Measurements from ENCODE around the gene DOCK2. TPM values are rescaled to one million over a fixed set of nuclear protein-coding genes. Genes with fewer than 3 reads are reported as not detected.

Gene DOCK2
- total and polyA plus RNA-seq, 2 donors: 34.6 to 99.4 TPM

DNA sequence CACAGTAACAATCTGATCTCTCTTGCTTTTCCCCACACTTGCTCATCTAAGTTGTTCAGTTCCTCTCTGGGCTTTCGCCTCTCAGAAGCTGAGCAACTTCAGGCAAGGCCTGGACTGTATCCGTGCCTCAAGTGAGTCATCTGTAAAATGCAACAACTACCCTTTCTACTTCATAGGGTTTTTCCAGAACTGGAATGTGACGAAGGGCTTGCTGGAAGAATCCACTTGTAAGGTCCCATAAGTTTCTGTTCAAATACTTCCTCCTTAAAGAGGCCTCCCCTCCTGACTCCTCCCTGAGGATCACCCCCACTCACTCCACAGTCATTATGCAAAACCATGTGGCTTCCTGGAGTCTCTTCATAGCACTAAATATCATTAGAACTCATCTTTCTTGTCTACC is 360.7 kb downstream of the DOCK2 start:
- no peak overlapping the region for H3K4me3 ChIP-seq (ENCODE audit: low read length in 2 of 2)
- no peak overlapping the region for H3K27ac ChIP-seq (ENCODE audit: low read depth in 1 of 2, low read length in 1 of 2)
- H3K27me3 ChIP-seq (ENCODE audit: control insufficient read depth in 2 of 2, insufficient read depth in 1 of 2, low read length in 1 of 2): no peaks in the 10 kb centered on the region
- no peaks in the 10 kb centered on the region for H3K9me3 ChIP-seq (ENCODE audit: control insufficient read depth in 2 of 2, insufficient read depth in 1 of 2, low read length in 1 of 2)
- H3K36me3 ChIP-seq (ENCODE audit: control insufficient read depth in 2 of 2, insufficient read depth in 2 of 2, low read length in 1 of 2): peaks cover 45 to 55% of the 10 kb centered on the region in 2 donors
- H3K4me1 ChIP-seq (ENCODE audit: control insufficient read depth in 2 of 2, insufficient read depth in 2 of 2, low read length in 2 of 2): no peaks in the 10 kb centered on the region
- 96% methylated on average over 3 of the region's 3 CpGs for WGBS
- no peak for DNase-seq (ENCODE audit: low read depth in 6 of 9, low spot score in 9 of 9)

DNA sequence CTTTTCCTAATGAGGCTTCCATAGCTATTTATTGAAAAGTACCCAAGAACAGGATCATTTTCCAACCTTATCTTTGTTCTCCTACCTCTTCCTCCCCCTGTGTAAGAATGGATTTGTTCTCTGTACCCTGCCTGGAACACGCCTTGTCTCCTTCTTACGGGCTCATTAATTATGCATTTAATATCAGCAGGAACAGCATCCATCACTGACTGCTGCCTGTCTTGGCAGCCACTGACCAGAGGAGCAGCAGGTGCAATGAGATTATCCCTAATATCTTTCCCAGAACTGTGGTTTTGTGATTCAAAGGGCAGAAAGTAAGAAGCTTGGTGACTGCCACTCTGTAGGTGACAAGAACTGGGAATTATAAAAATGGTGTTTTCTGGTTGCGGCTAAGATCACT is 362.5 kb downstream of the DOCK2 start:
- Histone ChIP-seq H3K4me3 (ENCODE audit: low read length in 2 of 2) (no peak overlapping the region), H3K4me1 (ENCODE audit: control insufficient read depth in 2 of 2, insufficient read depth in 2 of 2, low read length in 2 of 2) (no peaks in the 10 kb centered on the region), H3K27ac (ENCODE audit: low read depth in 1 of 2, low read length in 1 of 2) (no peak overlapping the region), H3K36me3 (ENCODE audit: control insufficient read depth in 2 of 2, insufficient read depth in 2 of 2, low read length in 1 of 2) (peaks cover 46 to 54% of the 10 kb centered on the region in 2 donors), H3K9me3 (ENCODE audit: control insufficient read depth in 2 of 2, insufficient read depth in 1 of 2, low read length in 1 of 2) (no peaks in the 10 kb centered on the region), H3K27me3 (ENCODE audit: control insufficient read depth in 2 of 2, insufficient read depth in 1 of 2, low read length in 1 of 2) (no peaks in the 10 kb centered on the region)
- DNase-seq (ENCODE audit: low read depth in 6 of 9, low spot score in 9 of 9): no peak
- 99% methylated on average over 3 of the region's 3 CpGs for WGBS

DNA sequence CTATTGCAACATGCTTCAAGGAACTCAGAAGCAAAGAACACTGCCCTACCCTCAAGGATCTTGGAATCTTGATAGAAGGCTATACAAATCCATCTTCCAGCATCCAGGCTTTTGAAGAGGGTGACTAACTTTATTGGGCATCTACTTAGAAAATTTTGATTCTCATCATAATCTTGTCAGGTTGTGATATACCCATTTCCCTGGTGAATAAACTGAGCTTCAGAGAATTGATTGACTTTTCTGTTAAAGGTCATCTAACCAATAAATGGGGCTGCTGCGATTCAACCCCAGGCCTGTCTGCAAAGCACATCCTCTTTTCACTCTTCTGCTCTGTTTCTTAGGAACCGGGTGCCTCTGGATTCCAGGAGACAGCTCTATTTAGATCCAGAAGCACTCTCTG is 363.1 kb downstream of the DOCK2 start:
- no peak for DNase-seq (ENCODE audit: low read depth in 6 of 9, low spot score in 9 of 9)
- H3K4me3 ChIP-seq (ENCODE audit: low read length in 2 of 2): no peak overlapping the region
- H3K27ac ChIP-seq (ENCODE audit: low read depth in 1 of 2, low read length in 1 of 2): no peak overlapping the region
- H3K36me3 ChIP-seq (ENCODE audit: control insufficient read depth in 2 of 2, insufficient read depth in 2 of 2, low read length in 1 of 2): peaks cover 45 to 49% of the 10 kb centered on the region in 2 donors
- WGBS: 97% methylated on average over 2 of the region's 2 CpGs
- no peaks in the 10 kb centered on the region for H3K4me1 ChIP-seq (ENCODE audit: control insufficient read depth in 2 of 2, insufficient read depth in 2 of 2, low read length in 2 of 2)
- no peaks in the 10 kb centered on the region for H3K27me3 ChIP-seq (ENCODE audit: control insufficient read depth in 2 of 2, insufficient read depth in 1 of 2, low read length in 1 of 2)
- H3K9me3 ChIP-seq (ENCODE audit: control insufficient read depth in 2 of 2, insufficient read depth in 1 of 2, low read length in 1 of 2): no peaks in the 10 kb centered on the region

DNA sequence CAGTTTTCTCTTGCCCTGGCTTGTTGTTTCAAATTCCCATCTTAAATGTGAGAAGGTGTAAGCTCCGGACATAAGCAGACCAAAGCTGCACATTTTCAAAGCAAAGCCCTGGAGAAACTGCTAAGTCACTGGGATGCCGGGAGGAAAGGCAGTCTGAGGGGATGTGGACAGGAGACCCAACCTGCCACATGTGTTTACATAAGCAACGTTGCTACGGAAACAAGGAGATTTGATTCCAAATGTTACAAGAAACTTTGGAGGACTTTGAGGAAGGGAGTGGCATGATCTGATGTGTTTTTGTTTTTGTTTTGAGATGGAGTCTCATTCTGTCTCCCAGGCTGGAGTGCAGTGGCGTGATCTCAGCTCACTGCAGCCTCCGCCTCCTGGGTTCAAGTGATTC is 368.9 kb downstream of the DOCK2 start:
- WGBS: 94% methylated on average over 6 of the region's 6 CpGs
- no peak overlapping the region for H3K27ac ChIP-seq (ENCODE audit: low read depth in 1 of 2, low read length in 1 of 2)
- peaks cover 0 to 4% of the 10 kb centered on the region in 2 donors for H3K4me1 ChIP-seq (ENCODE audit: control insufficient read depth in 2 of 2, insufficient read depth in 2 of 2, low read length in 2 of 2)
- H3K36me3 ChIP-seq (ENCODE audit: control insufficient read depth in 2 of 2, insufficient read depth in 2 of 2, low read length in 1 of 2): peaks cover 32 to 48% of the 10 kb centered on the region in 2 donors
- no peaks in the 10 kb centered on the region for H3K27me3 ChIP-seq (ENCODE audit: control insufficient read depth in 2 of 2, insufficient read depth in 1 of 2, low read length in 1 of 2)
- no peak overlapping the region for H3K4me3 ChIP-seq (ENCODE audit: low read length in 2 of 2)
- H3K9me3 ChIP-seq (ENCODE audit: control insufficient read depth in 2 of 2, insufficient read depth in 1 of 2, low read length in 1 of 2): no peaks in the 10 kb centered on the region
- no peak for DNase-seq (ENCODE audit: low read depth in 6 of 9, low spot score in 9 of 9)

DNA sequence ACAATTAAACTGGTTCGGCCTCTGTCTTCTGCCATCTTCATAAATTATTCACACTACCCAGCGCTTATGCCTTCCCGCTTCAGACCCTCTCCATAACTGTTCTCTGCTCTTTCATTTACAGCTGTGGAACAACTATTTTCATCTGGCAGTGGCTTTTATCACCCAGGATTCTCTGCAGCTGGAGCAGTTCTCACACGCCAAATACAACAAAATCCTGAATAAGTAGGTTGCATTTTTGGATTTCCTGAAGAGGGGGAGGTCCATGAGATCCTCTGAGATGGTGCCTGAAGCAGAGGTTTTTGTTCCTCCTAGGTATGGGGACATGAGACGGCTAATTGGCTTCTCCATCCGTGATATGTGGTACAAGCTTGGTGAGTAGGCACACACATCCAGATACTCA is 371.3 kb downstream of the DOCK2 start:
- H3K4me1 ChIP-seq (ENCODE audit: control insufficient read depth in 2 of 2, insufficient read depth in 2 of 2, low read length in 2 of 2): peaks cover 0 to 4% of the 10 kb centered on the region in 2 donors
- no peak overlapping the region for H3K4me3 ChIP-seq (ENCODE audit: low read length in 2 of 2)
- peaks cover 33 to 51% of the 10 kb centered on the region in 2 donors for H3K36me3 ChIP-seq (ENCODE audit: control insufficient read depth in 2 of 2, insufficient read depth in 2 of 2, low read length in 1 of 2)
- DNase-seq (ENCODE audit: low read depth in 6 of 9, low spot score in 9 of 9): no peak
- H3K27me3 ChIP-seq (ENCODE audit: control insufficient read depth in 2 of 2, insufficient read depth in 1 of 2, low read length in 1 of 2): no peaks in the 10 kb centered on the region
- H3K9me3 ChIP-seq (ENCODE audit: control insufficient read depth in 2 of 2, insufficient read depth in 1 of 2, low read length in 1 of 2): no peaks in the 10 kb centered on the region
- H3K27ac ChIP-seq (ENCODE audit: low read depth in 1 of 2, low read length in 1 of 2): no peak overlapping the region
- 98% methylated on average over 6 of the region's 6 CpGs for WGBS

DNA sequence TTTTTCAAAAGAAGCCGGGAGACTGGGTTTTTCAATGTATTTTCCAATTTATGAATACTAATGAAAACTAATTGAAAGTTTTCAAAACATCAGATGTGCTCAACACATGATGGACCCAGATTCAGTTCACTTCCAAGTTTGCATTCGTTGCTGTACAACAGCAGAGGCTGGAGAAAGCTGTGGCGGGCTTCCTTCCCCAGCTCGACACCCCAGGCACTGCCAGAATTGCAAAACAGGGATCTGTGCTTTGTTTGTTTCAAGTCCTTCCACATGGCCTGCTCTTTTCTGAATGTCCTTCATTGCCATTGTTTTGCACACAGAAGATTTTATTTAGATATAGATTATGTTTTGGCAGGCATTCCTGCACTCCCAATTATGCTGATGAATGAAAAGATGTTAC is 373.5 kb downstream of the DOCK2 start:
- no peaks in the 10 kb centered on the region for H3K9me3 ChIP-seq (ENCODE audit: control insufficient read depth in 2 of 2, insufficient read depth in 1 of 2, low read length in 1 of 2)
- no peaks in the 10 kb centered on the region for H3K27me3 ChIP-seq (ENCODE audit: control insufficient read depth in 2 of 2, insufficient read depth in 1 of 2, low read length in 1 of 2)
- H3K4me1 ChIP-seq (ENCODE audit: control insufficient read depth in 2 of 2, insufficient read depth in 2 of 2, low read length in 2 of 2): peaks cover 0 to 4% of the 10 kb centered on the region in 2 donors
- H3K27ac ChIP-seq (ENCODE audit: low read depth in 1 of 2, low read length in 1 of 2): no peak overlapping the region
- H3K4me3 ChIP-seq (ENCODE audit: low read length in 2 of 2): no peak overlapping the region
- WGBS: 95% methylated on average over 4 of the region's 4 CpGs
- H3K36me3 ChIP-seq (ENCODE audit: control insufficient read depth in 2 of 2, insufficient read depth in 2 of 2, low read length in 1 of 2): peaks cover 35 to 54% of the 10 kb centered on the region in 2 donors
- no peak for DNase-seq (ENCODE audit: low read depth in 6 of 9, low spot score in 9 of 9)

DNA sequence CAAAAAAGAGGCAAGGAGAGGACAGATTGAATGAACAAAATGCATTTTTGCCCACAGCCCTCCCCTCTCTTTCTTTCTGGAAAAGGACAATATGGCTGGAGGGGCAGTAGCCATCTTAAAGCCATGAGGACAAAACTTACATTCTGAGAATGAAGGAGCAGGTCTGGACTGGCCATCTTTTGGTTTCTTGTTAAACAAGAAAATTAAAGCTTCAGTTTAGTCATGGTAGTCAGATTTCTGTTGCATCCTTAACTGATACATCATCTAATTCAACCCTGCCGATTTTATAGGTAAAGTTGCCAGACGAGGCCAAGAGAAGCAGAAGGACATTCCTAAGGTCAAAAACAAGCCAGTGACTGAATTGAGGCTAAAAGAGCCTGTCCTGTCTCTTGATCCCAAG is 374.7 kb downstream of the DOCK2 start:
- H3K27me3 ChIP-seq (ENCODE audit: control insufficient read depth in 2 of 2, insufficient read depth in 1 of 2, low read length in 1 of 2): no peaks in the 10 kb centered on the region
- H3K36me3 ChIP-seq (ENCODE audit: control insufficient read depth in 2 of 2, insufficient read depth in 2 of 2, low read length in 1 of 2): peaks cover 35 to 56% of the 10 kb centered on the region in 2 donors
- no peak for DNase-seq (ENCODE audit: low read depth in 6 of 9, low spot score in 9 of 9)
- H3K27ac ChIP-seq (ENCODE audit: low read depth in 1 of 2, low read length in 1 of 2): no peak overlapping the region
- no peaks in the 10 kb centered on the region for H3K9me3 ChIP-seq (ENCODE audit: control insufficient read depth in 2 of 2, insufficient read depth in 1 of 2, low read length in 1 of 2)
- peaks cover 0 to 4% of the 10 kb centered on the region in 2 donors for H3K4me1 ChIP-seq (ENCODE audit: control insufficient read depth in 2 of 2, insufficient read depth in 2 of 2, low read length in 2 of 2)
- no peak overlapping the region for H3K4me3 ChIP-seq (ENCODE audit: low read length in 2 of 2)
- 97% methylated on average over 2 of the region's 2 CpGs for WGBS

DNA sequence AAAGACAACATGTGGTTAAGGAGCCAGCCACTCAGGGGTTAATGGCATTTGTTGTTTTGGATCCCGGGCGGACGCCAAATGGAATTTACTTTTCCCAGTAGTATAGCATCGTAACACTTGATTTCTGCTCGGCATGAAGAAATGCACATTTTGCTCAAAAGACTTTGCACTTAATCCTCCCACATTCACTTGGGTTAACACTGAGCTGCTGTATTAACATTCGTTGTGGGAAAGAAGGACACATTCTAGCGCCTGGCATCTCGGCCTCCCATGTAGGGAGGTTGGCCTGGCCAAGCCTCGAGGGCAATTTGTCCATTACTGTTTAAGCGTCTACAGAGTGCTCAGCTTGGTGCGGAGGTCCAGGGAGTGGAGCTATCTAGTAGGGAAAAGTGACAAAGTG is 375.5 kb downstream of the DOCK2 start:
- DNase-seq (ENCODE audit: low read depth in 6 of 9, low spot score in 9 of 9): no peak
- no peaks in the 10 kb centered on the region for H3K27me3 ChIP-seq (ENCODE audit: control insufficient read depth in 2 of 2, insufficient read depth in 1 of 2, low read length in 1 of 2)
- no peak overlapping the region for H3K4me3 ChIP-seq (ENCODE audit: low read length in 2 of 2)
- H3K9me3 ChIP-seq (ENCODE audit: control insufficient read depth in 2 of 2, insufficient read depth in 1 of 2, low read length in 1 of 2): no peaks in the 10 kb centered on the region
- WGBS: 96% methylated on average over 11 of the region's 11 CpGs
- peaks cover 38 to 55% of the 10 kb centered on the region in 2 donors for H3K36me3 ChIP-seq (ENCODE audit: control insufficient read depth in 2 of 2, insufficient read depth in 2 of 2, low read length in 1 of 2)
- no peak overlapping the region for H3K27ac ChIP-seq (ENCODE audit: low read depth in 1 of 2, low read length in 1 of 2)
- H3K4me1 ChIP-seq (ENCODE audit: control insufficient read depth in 2 of 2, insufficient read depth in 2 of 2, low read length in 2 of 2): peaks cover 0 to 4% of the 10 kb centered on the region in 2 donors

DNA sequence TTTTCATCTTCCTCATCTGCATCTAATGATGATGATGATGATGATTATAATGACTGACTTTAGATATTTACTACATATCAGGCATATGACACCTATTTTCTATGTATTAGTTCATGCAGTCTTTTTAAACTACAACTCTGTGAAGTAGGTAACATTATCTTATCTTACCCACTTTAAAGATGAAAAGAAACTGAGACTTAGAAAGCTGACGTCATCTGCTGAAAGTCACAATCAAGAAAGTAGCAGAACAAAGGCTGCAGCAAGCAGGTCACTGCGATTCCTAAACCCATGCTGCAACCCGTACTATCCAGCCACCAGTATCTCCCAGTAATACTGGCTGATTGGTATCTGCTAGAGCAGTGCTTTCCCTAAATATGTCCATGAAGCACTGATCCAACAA is 383.3 kb downstream of the DOCK2 start:
- WGBS: 89% methylated on average over 3 of the region's 3 CpGs
- DNase-seq (ENCODE audit: low read depth in 6 of 9, low spot score in 9 of 9): no peak
- H3K36me3 ChIP-seq (ENCODE audit: control insufficient read depth in 2 of 2, insufficient read depth in 2 of 2, low read length in 1 of 2): peaks cover 57% of the 10 kb centered on the region in 2 donors
- no peak overlapping the region for H3K4me3 ChIP-seq (ENCODE audit: low read length in 2 of 2)
- no peaks in the 10 kb centered on the region for H3K9me3 ChIP-seq (ENCODE audit: control insufficient read depth in 2 of 2, insufficient read depth in 1 of 2, low read length in 1 of 2)
- no peak overlapping the region for H3K27ac ChIP-seq (ENCODE audit: low read depth in 1 of 2, low read length in 1 of 2)
- peaks cover 0 to 2% of the 10 kb centered on the region in 2 donors for H3K4me1 ChIP-seq (ENCODE audit: control insufficient read depth in 2 of 2, insufficient read depth in 2 of 2, low read length in 2 of 2)
- H3K27me3 ChIP-seq (ENCODE audit: control insufficient read depth in 2 of 2, insufficient read depth in 1 of 2, low read length in 1 of 2): no peaks in the 10 kb centered on the region

DNA sequence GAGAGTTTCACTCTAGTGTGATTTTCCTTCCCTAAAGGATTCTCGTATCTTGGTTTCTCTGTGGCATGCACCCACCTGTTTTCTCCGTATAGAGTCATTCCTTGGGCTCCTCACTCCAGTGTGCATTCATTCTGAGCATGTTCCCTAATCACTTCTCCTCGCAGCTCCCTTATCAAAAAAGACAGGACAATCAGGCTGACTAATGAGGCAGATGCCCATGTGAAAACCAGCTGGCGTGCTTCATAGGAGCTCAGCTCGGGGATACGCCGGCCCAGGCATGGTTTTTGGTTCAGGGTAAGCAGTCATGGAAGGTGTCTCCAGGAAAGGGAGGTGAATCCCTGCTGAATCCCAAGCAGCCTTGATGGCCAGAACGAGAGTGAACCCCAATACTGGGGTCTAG is 384.4 kb downstream of the DOCK2 start:
- WGBS: 95% methylated on average over 8 of the region's 8 CpGs

More for the DNA sequence above, 384.4 kb downstream of the DOCK2 start:
- Histone ChIP-seq H3K4me1 (ENCODE audit: control insufficient read depth in 2 of 2, insufficient read depth in 2 of 2, low read length in 2 of 2) (peaks cover 0 to 2% of the 10 kb centered on the region in 2 donors), H3K27ac (ENCODE audit: low read depth in 1 of 2, low read length in 1 of 2) (no peak overlapping the region), H3K36me3 (ENCODE audit: control insufficient read depth in 2 of 2, insufficient read depth in 2 of 2, low read length in 1 of 2) (peaks cover 56 to 65% of the 10 kb centered on the region in 2 donors), H3K9me3 (ENCODE audit: control insufficient read depth in 2 of 2, insufficient read depth in 1 of 2, low read length in 1 of 2) (no peaks in the 10 kb centered on the region), H3K27me3 (ENCODE audit: control insufficient read depth in 2 of 2, insufficient read depth in 1 of 2, low read length in 1 of 2) (no peaks in the 10 kb centered on the region), H3K4me3 (ENCODE audit: low read length in 2 of 2) (no peak overlapping the region)
- no peak for DNase-seq (ENCODE audit: low read depth in 6 of 9, low spot score in 9 of 9)

Measured in thymus (tissue), 11 donors.